HS-27A (cell line): ENCODE measurements around the gene SELENON.

Experiments
- DNase-seq: peaks from one replicate; pipeline ENCODE4 v3.0.0-alpha.2; 2012; ENCODE audit warnings: low read depth, missing footprints

Gene SELENON

GRCh38 chr1:25810341-25811299 lies 10.6 kb downstream of the SELENON start:
- no peak for DNase-seq

- DNase-seq, result no peak
Measured at GRCh38 chr1:25811384-25812082, 11.5 kb downstream of the SELENON start.

GRCh38 chr1:25813071-25813733 lies 13.2 kb downstream of the SELENON start:
- no peak for DNase-seq

- DNase-seq, result no peak
Measured at GRCh38 chr1:25813734-25814471, 13.9 kb downstream of the SELENON start.

GRCh38 chr1:25814549-25815087 lies 14.6 kb downstream of the SELENON start:
- DNase-seq, result no peak

- DNase-seq, result no peak
Measured at GRCh38 chr1:25815208-25816111, 15.5 kb downstream of the SELENON start.

GRCh38 chr1:25816112-25816718 lies 16.2 kb downstream of the SELENON start:
- DNase-seq, result no peak

GRCh38 chr1:25817840-25818501 lies 18.0 kb downstream of the SELENON start:
- no peak for DNase-seq

- DNase-seq, result no peak
Measured at GRCh38 chr1:25818569-25818968, 18.6 kb downstream of the SELENON start.

GRCh38 chr1:25819491-25820246 lies 19.7 kb downstream of the SELENON start, which contains the start of gene MTFR1L:
Gene MTFR1L (plus strand): TSS chr1:25819954. CDS start chr1:25823105, 3,151 bp downstream.
- DNase-seq, result no peak

- DNase-seq, result no peak
Measured at GRCh38 chr1:25820247-25821111, 20.5 kb downstream of the SELENON start.

GRCh38 chr1:25821112-25821476 lies 21.1 kb downstream of the SELENON start:
- DNase-seq, result no peak

- DNase-seq, result no peak
Measured at GRCh38 chr1:25821630-25822091, 21.7 kb downstream of the SELENON start.

- no peak for DNase-seq
Measured at GRCh38 chr1:25825605-25826004, 25.6 kb downstream of the SELENON start.

GRCh38 chr1:25826571-25826970 lies 26.6 kb downstream of the SELENON start:
- no peak for DNase-seq

- DNase-seq, result no peak
Measured at GRCh38 chr1:25828491-25828890, 28.5 kb downstream of the SELENON start.

- DNase-seq, result no peak
Measured at GRCh38 chr1:25829046-25829445, 29.1 kb downstream of the SELENON start.
